ENCODE data around the gene DEXI.

DNA sequence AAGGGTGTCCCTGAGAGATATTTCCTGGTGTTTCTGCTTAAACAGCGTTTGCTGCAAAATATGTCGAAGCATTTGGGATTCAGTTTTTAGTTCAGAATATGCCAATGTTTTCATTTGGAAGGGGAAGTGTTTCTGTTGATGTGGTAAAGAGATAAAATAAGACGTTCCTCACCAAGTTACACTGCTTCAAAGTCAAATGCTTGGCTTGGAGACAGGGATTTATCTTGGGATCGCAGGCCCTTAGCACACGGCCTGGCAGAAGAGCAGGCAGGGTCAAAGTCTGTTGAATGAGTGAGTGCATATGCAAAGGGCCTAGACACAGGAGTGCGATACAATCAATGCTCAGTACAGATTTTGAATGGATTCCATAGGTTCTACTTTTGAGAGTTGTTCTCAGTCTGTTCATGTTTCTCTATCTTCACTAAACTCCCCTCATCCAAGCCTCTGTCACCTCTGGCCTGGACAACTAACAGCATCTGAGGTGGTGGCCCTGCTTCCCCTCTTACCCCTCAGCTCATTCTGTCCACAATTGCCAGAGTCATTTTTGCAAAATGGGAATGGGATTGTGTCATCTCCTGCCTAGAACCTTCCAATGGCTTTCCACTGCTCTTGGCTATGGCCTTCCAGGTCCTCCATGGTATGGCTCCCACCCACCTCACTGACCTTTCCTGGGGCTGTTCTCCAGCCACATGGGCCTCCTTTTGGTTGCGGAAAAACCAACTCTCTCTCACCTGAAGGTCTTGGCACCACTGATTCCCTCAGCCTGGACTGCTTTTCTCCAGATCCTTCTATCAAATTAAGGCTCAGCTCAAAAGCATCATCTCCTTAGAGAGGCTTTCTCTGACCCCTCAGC, 3.2 kb downstream of the DEXI start:
- no peak for TF ChIP-seq POLR2A (IDR thresholded peaks at IDR 0.05)
- TF ChIP-seq, protein P1, sequence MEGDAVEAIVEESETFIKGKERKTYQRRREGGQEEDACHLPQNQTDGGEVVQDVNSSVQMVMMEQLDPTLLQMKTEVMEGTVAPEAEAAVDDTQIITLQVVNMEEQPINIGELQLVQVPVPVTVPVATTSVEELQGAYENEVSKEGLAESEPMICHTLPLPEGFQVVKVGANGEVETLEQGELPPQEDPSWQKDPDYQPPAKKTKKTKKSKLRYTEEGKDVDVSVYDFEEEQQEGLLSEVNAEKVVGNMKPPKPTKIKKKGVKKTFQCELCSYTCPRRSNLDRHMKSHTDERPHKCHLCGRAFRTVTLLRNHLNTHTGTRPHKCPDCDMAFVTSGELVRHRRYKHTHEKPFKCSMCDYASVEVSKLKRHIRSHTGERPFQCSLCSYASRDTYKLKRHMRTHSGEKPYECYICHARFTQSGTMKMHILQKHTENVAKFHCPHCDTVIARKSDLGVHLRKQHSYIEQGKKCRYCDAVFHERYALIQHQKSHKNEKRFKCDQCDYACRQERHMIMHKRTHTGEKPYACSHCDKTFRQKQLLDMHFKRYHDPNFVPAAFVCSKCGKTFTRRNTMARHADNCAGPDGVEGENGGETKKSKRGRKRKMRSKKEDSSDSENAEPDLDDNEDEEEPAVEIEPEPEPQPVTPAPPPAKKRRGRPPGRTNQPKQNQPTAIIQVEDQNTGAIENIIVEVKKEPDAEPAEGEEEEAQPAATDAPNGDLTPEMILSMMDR (IDR thresholded peaks at IDR 0.05) = no peak
